Esophagus muscularis mucosa (tissue), 4 donors: ENCODE results near the gene CISD3. TPM values are rescaled to one million over a fixed set of nuclear protein-coding genes. Genes with fewer than 3 reads are reported as not detected.

ENCODE experiments used
- DNase-seq: peaks from one replicate; pipeline ENCODE4 v3.0.0-alpha.2; 2017; ENCODE audit errors: extremely low spot score
- H3K27ac ChIP-seq, 4 donors: fragments of 200-600 bp; sonication (generic); replicated peaks in 1 of 4; 1 replicate in 3 of 4; 2 replicates in 1 of 4; pipeline ENCODE4 v1.5.1; 2016 to 2019; ENCODE audit warnings: mild to moderate bottlenecking in 1 of 4
- H3K27me3 ChIP-seq, 4 donors: fragments of 200-600 bp; sonication (generic); one replicate each; pipeline versions ENCODE4 v1.5.1 to v1.6.0; 2016 to 2019
- H3K36me3 ChIP-seq, 4 donors: fragments of 200-600 bp; sonication (generic); one replicate each; pipeline ENCODE4 v1.5.1; 2016 to 2019
- H3K4me1 ChIP-seq, 4 donors: fragments of 200-600 bp; sonication (generic); one replicate each; pipeline ENCODE4 v1.5.1; 2016 to 2019
- H3K4me3 ChIP-seq, 4 donors: fragments of 200-600 bp; sonication (generic); 1 replicate in 2 of 4; 2 replicates in 2 of 4; pipeline ENCODE4 v1.5.1; 2016 to 2019; ENCODE audit warnings: mild to moderate bottlenecking in 4 of 4, moderate library complexity in 1 of 4
- H3K9me3 ChIP-seq, 4 donors: fragments of 200-600 bp; sonication (generic); 1 replicate in 3 of 4; 2 replicates in 1 of 4; pipeline ENCODE4 v1.5.1; 2016 to 2019
- EP300 ChIP-seq: sonication (generic); formaldehyde crosslinking; IDR thresholded peaks from one replicate; pipeline ENCODE4 v1.6.1; 2017; ENCODE audit warnings: antibody characterized with exemption
- POLR2A ChIP-seq: fragments of 450-650 bp; IDR thresholded peaks from one replicate; pipeline ENCODE4 v1.6.1; 2017; ENCODE audit warnings: antibody characterized with exemption, moderate library complexity, mild to moderate bottlenecking, low read depth
- POLR2AphosphoS5 ChIP-seq, 2 donors: sonication (generic); formaldehyde crosslinking; IDR thresholded peaks; one replicate each; pipeline ENCODE4 v1.6.1; 2017; ENCODE audit warnings: antibody characterized with exemption in 2 of 2
- WGBS: methylation state at CpG from one replicate; pipeline ENCODE4 v1.1.5; 2018; 5-methylcytosine and 5-hydroxymethylcytosine counted together
- intact Hi-C: fragments of 100-400 bp; cut with DNase I; formaldehyde crosslinking; loops from one replicate; pipeline ENCODE4 v1.15.1; 2023
- total RNA-seq, 4 donors: library from RNA; depleted of rRNA; stranded (reverse); fragments of >200 nt; gene quantifications; one replicate each; pipeline versions ENCODE4 v1.1.0 to v1.2.1, GENCODE V29; 2016
- TF ChIP-seq, protein P1 (sequence below), 3 experiments: fragments of 200-600 bp in 2 of 3; fragments of 450-650 bp in 1 of 3; sonication (generic) in 2 of 3; IDR thresholded peaks; one replicate each; pipeline ENCODE4 v1.5.1; 2017 to 2019; ENCODE audit warnings: antibody characterized with exemption in 3 of 3, mild to moderate bottlenecking in 2 of 3, moderate library complexity in 1 of 3

Gene CISD3
- total RNA-seq, 4 donors from 2014 or later = 10.1 to 18.5 (median 18.0) TPM

DNA sequence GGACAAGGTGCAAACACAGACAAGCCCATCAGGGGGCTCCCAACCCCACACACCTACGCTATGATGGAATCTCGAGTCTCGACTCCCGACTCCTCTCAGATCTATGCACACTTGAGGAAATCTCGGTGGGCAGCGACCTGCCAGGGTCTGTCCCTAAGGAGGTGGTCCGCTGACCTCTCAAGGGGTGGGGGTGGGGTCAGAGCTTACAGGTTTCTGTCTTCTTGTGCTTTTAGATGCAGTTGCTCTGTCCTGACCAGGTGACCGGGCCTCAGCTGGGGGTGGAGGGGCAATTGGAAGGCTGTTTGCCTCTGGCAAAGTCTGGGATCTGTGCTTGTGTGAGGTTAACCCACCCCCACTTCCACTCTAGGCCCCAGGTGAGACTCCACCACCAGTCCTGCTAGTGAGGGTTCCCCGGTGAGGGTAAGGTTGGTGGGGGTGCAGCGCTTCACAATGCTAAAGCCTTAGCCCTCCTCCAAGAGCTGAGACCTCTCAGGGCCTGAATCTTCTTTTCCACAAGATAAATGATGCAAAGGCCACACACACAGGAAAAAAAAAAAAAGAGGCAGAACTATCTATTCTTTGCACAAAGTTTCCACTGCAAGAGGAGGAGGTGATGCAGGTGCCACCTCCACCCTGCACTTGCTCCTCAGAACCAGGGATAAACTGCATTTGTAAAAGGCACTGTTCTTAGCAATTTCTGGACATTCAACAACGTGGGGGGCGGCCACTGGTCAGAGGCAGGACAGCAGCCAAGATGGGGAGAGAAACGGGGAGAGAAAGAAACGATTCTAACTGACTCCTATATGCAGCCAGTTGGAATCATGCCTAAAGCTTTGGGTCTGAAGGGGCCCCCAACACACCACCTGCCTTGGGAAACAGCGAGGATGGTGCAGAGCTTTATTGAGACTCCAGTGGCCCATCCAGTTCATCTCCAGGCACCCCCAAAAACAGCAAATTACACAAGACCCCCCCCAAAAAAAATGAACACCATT lies 4.1 kb downstream of the CISD3 start:
- Histone ChIP-seq H3K36me3 (peaks cover 19 to 74% (median 55%) of the 10 kb centered on the region in 4 donors), H3K9me3 (no peaks in the 10 kb centered on the region), H3K27ac (peak overlapping the region in 1 of 4 donors; percentile 14), H3K27me3 (no peaks in the 10 kb centered on the region), H3K4me3 (no peak overlapping the region), H3K4me1 (peaks cover 50 to 61% (median 56%) of the 10 kb centered on the region in 4 donors)
- 44% methylated on average over 9 of the region's 15 CpGs for WGBS
- DNase-seq = no peak
- TF ChIP-seq EP300 = no peak
- TF ChIP-seq, protein P1, sequence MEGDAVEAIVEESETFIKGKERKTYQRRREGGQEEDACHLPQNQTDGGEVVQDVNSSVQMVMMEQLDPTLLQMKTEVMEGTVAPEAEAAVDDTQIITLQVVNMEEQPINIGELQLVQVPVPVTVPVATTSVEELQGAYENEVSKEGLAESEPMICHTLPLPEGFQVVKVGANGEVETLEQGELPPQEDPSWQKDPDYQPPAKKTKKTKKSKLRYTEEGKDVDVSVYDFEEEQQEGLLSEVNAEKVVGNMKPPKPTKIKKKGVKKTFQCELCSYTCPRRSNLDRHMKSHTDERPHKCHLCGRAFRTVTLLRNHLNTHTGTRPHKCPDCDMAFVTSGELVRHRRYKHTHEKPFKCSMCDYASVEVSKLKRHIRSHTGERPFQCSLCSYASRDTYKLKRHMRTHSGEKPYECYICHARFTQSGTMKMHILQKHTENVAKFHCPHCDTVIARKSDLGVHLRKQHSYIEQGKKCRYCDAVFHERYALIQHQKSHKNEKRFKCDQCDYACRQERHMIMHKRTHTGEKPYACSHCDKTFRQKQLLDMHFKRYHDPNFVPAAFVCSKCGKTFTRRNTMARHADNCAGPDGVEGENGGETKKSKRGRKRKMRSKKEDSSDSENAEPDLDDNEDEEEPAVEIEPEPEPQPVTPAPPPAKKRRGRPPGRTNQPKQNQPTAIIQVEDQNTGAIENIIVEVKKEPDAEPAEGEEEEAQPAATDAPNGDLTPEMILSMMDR (IDR thresholded peaks at IDR 0.05) = peak in 1 of 3 experiments; percentile 16
- TF ChIP-seq POLR2AphosphoS5 (IDR thresholded peaks at IDR 0.05) = no peak
- no peak for TF ChIP-seq POLR2A
- intact Hi-C loops = loop anchor here (5.0 to 10.0 kb wide), 2 partner anchors 42 to 61 kb away; partner anchors contain the start of gene PIP4K2B

DNA sequence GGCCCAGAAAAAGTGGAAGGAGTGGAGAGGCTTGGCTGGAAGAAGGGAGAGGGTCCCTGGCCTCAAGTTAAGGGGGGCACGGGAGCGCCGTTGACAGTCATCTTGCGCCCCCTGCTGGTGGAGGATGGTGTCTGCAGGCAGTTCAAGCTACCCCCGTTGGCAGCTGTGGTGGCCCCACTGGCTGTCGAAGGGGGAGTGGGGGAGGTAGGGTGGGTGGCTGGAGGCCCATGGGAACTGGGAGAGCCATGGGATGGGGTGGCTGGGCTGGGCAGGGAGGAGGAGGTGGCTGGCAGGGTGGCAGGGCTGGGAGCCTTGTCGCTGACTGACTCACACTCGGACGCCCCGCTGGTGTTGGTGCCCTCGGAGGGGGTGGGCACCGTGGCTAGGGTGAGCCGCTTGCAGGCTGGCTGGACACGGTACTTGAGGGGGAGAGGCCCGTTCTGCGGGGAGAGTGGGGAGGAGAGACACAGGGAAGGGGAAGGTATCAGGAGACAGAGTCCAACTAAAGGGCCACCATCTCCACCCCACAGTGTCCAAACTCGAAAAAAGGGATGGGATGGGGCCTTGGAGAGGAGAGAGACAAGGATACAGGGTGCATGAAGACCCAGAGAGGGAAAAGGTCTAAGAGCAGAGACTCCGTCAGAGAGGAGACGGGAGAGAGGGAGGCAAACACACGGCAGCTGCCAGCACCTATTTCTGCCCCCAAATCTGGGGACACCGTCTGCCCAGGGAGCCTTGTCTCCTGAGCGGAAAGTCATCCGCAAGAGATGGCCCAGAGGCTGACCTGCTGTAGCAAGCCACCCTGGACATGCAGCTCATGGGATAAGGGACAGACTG lies 5.2 kb downstream of the CISD3 start:
- Histone ChIP-seq H3K27ac (peak overlapping the region in 2 of 4 donors; percentile 8 to 10), H3K4me1 (peaks cover 47 to 58% (median 52%) of the 10 kb centered on the region in 4 donors), H3K9me3 (no peaks in the 10 kb centered on the region), H3K36me3 (peaks cover 19 to 85% (median 64%) of the 10 kb centered on the region in 4 donors), H3K4me3 (no peak overlapping the region), H3K27me3 (no peaks in the 10 kb centered on the region)
- TF ChIP-seq, protein P1 (IDR thresholded peaks at IDR 0.05) = peak; percentile 94 to 97 (median 95)
- TF ChIP-seq POLR2A = no peak
- intact Hi-C loops = loop anchor here (1.0 to 10.0 kb wide), 2 partner anchors 58 to 59 kb away; partner anchors contain the start of gene PIP4K2B
- 54% methylated on average over 22 of the region's 23 CpGs for WGBS
- no peak for DNase-seq

DNA sequence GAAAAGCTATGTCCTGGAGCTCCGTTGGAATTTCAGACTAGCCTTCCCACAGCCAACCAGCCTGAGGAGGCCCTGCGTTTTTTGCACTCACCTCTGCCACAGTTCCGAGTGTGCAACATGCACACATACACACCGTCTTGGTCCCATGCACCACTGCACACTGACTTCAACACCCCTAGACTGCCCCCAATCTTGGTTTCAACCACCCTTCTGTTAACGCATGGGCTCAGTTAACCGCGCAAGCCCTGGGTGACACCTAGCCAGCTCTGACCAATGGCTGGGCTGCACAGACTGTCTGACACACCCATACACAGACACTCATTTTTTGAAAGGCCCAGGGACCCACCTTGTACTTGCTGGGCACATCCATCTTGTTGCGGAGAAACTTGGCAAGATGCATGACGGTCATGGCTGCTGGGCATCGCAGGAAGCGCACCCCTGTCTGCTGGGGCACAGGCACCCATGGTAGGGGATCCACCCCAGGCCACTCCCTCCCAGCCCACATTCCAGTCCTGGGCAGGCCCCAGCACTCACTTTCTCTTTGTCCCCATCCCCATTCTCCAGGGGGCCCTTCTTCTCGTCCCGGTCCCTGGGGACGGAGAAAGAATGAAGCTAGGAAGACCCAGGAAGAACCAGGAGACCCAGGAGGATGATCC lies 8.0 kb downstream of the CISD3 start:
- no peak overlapping the region for H3K27ac ChIP-seq
- TF ChIP-seq, protein P1 (IDR thresholded peaks at IDR 0.05) = no peak
- TF ChIP-seq EP300 (no peak), POLR2AphosphoS5 (IDR thresholded peaks at IDR 0.05) (no peak), POLR2A (no peak)
- intact Hi-C loops = loop anchor here (10.0 kb wide), 1 partner anchor 57 kb away; the partner anchor contains the start of gene PIP4K2B
- no peaks in the 10 kb centered on the region for H3K9me3 ChIP-seq
- H3K36me3 ChIP-seq = peaks cover 18 to 70% (median 55%) of the 10 kb centered on the region in 4 donors
- no peaks in the 10 kb centered on the region for H3K27me3 ChIP-seq
- 88% methylated on average over 14 of the region's 14 CpGs for WGBS
- DNase-seq = no peak
- H3K4me1 ChIP-seq = peaks cover 48 to 58% (median 53%) of the 10 kb centered on the region in 4 donors
- no peak overlapping the region for H3K4me3 ChIP-seq

DNA sequence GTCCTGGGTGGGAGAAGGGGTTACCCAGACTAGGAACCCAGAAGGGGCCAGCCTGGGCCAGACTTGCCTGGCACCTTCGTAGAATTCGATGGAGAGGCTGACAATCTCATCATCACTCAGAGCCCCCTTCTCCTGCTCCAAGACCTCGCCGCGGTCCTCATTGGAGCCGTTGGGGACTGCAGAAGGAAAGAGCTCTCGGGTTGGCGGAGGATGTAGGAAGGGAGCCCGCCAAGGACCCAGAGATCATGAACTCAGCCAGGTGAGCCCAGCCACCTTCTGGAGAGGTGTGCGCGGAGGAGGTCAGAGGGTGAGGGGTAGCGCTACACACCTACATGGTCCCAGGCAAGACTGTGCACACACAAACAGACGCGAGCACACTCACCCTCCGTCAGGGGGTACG lies 8.5 kb downstream of the CISD3 start:
- no peak for TF ChIP-seq EP300
- Histone ChIP-seq H3K27ac (no peak overlapping the region), H3K36me3 (peaks cover 13 to 64% (median 49%) of the 10 kb centered on the region in 4 donors), H3K4me1 (peaks cover 48 to 58% (median 54%) of the 10 kb centered on the region in 4 donors), H3K27me3 (no peaks in the 10 kb centered on the region), H3K4me3 (no peak overlapping the region), H3K9me3 (no peaks in the 10 kb centered on the region)
- WGBS = 93% methylated on average over 16 of the region's 16 CpGs
- no peak for DNase-seq
- intact Hi-C loops = loop anchor here (10.0 kb wide), 1 partner anchor 56 kb away; the partner anchor contains the start of gene PIP4K2B
